Measurements from ENCODE around the gene LYRM7. TPM values are rescaled to one million over a fixed set of nuclear protein-coding genes. Genes with fewer than 3 reads are reported as not detected.

The LYRM7 gene
- total RNA-seq, 2 experiments from 2014 or later: 24.1 to 24.5 TPM

- ChIA-PET CTCF (no interaction called here), POLR2A (no interaction called here)
These were observed 41.8 kb downstream of the LYRM7 start for GRCh38 chr5:131212471-131213021.

- ChIA-PET POLR2A (interaction anchor here (0.6 kb wide), 1 partner anchor 40 kb away, joined by 3 read pairs; no protein-coding TSS in a partner anchor), CTCF (interaction anchor here (0.6 kb wide), 1 partner anchor 115 kb away, joined by 4 read pairs; no protein-coding TSS in a partner anchor)
These were observed 44.0 kb downstream of the LYRM7 start for GRCh38 chr5:131214609-131215227.

- ChIA-PET CTCF (no interaction called here), POLR2A (no interaction called here)
These were observed 47.0 kb downstream of the LYRM7 start for GRCh38 chr5:131217791-131218190.

DNA sequence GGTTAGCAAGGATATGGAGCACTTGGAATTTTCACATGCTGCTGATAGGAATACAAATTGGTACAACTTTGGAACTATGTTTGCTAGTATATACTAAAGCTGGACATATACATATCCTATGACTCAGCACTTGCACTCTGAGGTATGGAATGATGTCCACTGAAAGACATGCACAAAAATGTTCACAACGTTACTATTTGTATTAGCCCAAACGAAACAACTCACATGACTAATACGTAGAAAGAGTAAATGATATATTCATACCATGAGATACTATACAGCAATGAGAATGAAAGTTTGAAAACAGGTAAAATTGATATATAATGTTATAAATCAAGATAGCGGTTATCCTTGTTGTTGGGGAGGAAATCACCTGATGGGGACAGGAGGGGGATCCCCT lies 47.6 kb downstream of the LYRM7 start:
- CTCF ChIA-PET: no interaction called here
- POLR2A ChIA-PET: no interaction called here

DNA sequence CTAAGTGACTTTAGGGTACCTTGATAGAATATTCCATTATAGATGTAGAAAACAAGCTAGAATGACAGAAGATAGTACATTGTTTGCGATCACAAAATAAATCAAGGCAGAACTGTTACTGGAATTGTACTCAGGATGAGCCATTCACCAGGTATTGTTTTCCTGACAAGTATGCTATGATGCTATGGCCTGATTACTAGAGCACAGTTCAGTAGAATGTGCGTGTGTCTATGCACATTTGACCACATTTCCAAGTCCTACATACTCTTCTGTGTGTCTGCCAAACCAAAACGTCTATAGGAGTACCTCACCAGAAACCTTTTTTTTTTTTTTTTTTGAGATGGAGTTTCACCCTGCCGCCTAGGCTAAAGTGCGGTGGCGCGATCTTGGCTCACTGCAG lies 49.8 kb downstream of the LYRM7 start:
- POLR2A ChIA-PET: no interaction called here
- CTCF ChIA-PET: interaction anchor here (0.7 kb wide), 1 partner anchor 20 kb away, joined by 5 read pairs; no protein-coding TSS in a partner anchor

- POLR2A ChIA-PET: no interaction called here
These were observed 50.4 kb downstream of the LYRM7 start for GRCh38 chr5:131221008-131221703.

DNA sequence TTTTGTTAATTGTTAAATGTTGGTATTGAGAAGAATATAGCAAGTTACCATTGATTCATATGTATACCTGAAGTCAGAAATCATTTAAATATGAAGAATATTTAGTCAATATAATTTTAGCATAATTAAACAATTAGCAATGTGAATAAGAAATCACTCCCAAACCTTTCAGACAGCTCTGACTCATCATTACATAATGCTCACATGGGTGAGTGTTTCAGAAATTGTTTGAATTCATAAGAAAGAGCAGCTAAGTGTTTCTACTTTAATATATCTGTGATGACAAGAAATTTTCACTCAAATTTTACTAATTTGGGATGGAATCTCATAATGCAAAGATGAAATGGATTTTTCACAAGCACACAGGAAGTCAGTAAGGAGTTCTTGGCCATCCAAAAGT lies 51.1 kb downstream of the LYRM7 start:
- POLR2A ChIA-PET: no interaction called here
- CTCF ChIA-PET: no interaction called here

More at GRCh38 chr5:131221008-131221703, 50.4 kb downstream of the LYRM7 start:
- CTCF ChIA-PET: interaction anchor here (0.7 kb wide), 1 partner anchor 20 kb away, joined by 5 read pairs; no protein-coding TSS in a partner anchor

DNA sequence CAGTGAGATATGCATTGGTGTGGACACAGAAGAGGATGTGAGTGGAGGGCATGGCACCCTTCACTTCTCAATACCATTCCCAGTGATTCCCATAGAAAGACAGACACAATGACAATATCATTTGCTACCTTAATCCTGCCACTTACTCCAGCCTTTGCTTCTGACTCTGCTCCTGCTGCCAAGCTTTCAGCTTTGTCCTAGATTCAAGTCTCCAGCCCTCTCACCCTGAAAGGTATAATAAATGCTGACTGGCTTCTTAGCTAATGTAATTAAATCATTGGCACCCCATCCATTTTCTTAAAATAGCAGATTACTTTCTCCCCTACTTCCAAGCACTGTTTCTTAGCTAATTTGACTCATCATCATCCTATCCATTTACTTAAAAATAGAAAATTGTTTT lies 52.0 kb downstream of the LYRM7 start:
- ChIA-PET POLR2A (no interaction called here), CTCF (no interaction called here)

GRCh38 chr5:131223751-131224386 lies 53.1 kb downstream of the LYRM7 start:
- ChIA-PET CTCF (no interaction called here), POLR2A (no interaction called here)

DNA sequence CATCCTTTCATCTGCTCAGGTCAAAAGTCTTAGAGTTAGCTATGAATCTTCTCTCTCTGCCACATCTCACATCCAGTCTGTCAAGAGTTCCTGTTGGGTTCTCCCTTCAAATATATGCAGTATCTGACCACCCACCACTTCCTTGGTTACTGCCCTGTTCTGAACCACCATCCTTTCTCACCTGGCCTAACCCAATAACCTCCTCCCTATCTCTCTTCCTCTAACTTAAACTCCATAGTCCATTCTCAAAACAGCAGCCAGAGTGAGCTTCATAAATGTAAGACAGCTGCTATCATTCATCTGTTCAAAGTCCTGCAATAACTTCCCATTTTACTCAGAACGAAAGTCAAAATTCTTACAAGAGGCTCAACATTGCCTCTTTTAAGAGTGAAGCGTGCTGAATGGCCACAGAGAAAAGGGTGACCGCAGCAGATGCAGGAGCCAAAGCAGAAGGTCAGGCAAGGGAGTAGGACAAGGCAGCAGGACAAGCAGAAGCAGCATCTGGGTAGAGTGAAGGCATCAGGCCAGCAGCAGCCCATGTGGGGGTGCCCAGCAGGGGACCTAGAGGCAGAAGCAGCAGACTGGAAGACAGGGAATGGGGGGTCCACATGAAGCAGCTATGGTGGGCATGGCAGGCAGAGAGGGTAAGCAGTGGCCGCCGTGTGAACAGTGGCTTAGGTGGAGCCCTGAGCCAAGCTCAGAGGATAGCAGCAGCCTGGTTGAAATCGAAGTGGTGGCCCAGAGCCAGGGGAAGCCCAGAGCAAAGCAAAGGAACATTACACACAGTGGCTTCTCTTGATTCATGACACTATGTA lies 53.9 kb downstream of the LYRM7 start:
- CTCF ChIA-PET: no interaction called here
- POLR2A ChIA-PET: no interaction called here

- ChIA-PET CTCF (interaction anchor here (0.6 kb wide), 1 partner anchor 201 kb away, joined by 4 read pairs; no protein-coding TSS in a partner anchor), POLR2A (interaction anchor here (0.6 kb wide), 1 partner anchor 57 kb away, joined by 3 read pairs; no protein-coding TSS in a partner anchor)
These were observed 54.7 kb downstream of the LYRM7 start for GRCh38 chr5:131225282-131225974.

DNA sequence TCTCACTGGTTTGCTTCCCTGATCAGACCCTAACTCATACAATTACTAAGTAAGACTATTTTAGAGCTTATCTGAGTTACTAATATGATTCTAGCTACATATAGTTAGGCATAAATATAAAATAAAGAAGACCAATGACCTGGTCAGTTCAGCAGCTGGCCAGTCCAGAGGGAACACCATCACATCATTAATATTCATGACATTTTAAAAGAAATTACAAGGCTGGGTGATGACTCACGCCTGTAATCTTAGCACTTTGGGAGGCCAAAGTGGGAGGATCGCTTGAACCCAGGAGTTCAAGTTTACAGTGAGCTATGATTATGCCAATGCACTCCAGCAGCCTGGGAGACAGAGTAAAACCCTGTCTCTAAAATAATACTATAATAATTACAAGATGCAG lies 56.2 kb downstream of the LYRM7 start:
- ChIA-PET POLR2A (no interaction called here), CTCF (no interaction called here)

DNA sequence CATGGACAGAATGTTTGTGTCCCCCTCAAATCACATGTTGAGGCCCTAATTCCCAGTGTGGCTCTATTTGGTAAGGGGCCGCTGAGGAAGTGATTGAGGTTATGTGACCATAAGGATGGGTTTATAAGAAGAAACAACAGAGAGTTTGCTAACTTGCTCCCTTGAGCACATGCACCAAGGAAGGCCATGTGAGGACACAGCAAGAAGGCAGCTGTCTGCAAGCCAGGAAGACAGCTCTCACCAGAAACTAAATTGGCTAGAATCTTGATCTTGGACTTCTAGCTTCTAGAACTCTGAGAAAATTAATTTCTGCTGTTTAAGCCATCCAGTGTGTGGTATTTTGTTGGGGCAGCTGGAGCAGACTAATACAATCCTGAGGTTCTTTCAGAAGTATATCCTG lies 57.9 kb downstream of the LYRM7 start:
- POLR2A ChIA-PET: no interaction called here
- CTCF ChIA-PET: no interaction called here

DNA sequence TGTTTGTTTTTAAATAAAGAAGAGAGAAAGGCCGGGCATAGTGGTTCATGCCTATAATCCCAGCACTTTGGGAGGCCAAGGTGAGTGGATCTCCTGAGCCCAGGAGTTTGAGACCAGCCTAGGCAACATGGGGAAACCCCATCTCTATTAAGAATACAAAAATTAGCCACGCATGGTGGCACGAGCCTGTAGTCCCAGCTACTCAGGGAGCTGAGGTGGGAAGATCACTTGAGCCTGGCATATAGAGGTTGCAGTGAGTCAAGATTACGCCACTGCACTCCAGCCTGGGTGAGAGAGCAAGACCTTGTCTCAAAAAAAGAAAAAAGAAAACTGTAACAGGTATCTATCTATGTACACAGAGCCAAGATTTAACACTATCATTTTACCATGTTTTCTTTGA lies 58.9 kb downstream of the LYRM7 start:
- ChIA-PET POLR2A (no interaction called here), CTCF (no interaction called here)

DNA sequence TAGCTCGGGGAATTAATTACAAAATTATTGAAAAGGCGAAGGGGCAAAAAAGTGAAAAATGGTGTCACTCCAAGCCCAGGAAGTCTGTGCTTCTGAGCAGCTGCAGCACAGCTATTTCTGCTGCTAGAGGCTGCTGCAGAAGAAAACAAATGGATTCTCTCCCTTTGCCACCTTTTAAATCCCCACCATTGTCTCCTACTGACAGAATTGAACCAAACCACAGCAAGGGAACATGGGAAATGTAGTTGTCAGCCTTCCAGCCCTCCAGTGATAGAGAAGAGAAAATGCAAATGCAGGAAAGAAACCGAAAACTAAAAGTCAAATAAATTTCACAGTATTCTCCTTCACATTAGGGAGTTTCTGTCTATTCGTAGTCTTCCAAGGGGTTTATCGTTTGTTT lies 59.7 kb downstream of the LYRM7 start:
- ChIA-PET POLR2A (no interaction called here), CTCF (no interaction called here)

DNA sequence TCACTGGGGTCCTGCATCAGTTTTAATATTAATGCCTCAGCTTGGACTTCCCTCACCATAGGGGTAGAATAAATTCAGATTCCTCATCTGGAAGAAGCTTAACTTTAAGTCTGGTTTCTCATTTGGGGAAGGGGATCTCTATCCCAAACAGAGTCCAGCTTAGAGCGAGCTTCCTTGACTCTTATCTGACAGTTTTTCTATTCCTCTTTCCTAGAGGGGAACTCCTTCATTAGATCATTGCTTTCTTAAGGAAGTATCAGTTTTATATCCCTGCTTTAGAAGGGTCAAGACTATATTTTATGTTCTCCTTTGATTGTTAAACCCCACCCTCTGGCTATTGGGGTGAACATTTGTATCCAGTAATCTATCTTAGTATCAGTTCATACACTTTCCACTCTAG lies 68.9 kb downstream of the LYRM7 start:
- ChIA-PET CTCF (no interaction called here), POLR2A (no interaction called here)

GRCh38 chr5:131242728-131243255 lies 72.0 kb downstream of the LYRM7 start:
- ChIA-PET CTCF (no interaction called here), POLR2A (interaction anchor here (0.6 kb wide), 1 partner anchor 152 kb away, joined by 3 read pairs; no protein-coding TSS in a partner anchor)

GRCh38 chr5:131245312-131245711 lies 74.6 kb downstream of the LYRM7 start:
- POLR2A ChIA-PET: no interaction called here
- CTCF ChIA-PET: no interaction called here

- ChIA-PET POLR2A (no interaction called here), CTCF (no interaction called here)
These were observed 75.2 kb downstream of the LYRM7 start for GRCh38 chr5:131245948-131246347.

All from activated CD8-positive, alpha-beta memory T cell treated with anti-CD3 and anti-CD28 coated beads for 36 hours (primary cell).